HFFc6 (cell line): ENCODE measurements around the gene QRSL1. TPM values are rescaled to one million over a fixed set of nuclear protein-coding genes. Genes with fewer than 3 reads are reported as not detected.
A peak's percentile ranks its signal among the peaks of the same experiment; 100 is the strongest.

Source experiments
- DNase-seq: peaks from one replicate; pipeline ENCODE4 v3.0.0-alpha.2; 2018
- H3K27ac Mint-ChIP-seq: 2 replicates; pipeline ENCODE4 v1.8.0; 2020; ENCODE audit warnings: mild to moderate bottlenecking, mixed read lengths
- H3K27me3 Mint-ChIP-seq: 2 replicates; pipeline ENCODE4 v1.8.0; 2021; ENCODE audit warnings: mild to moderate bottlenecking, moderate library complexity, mixed read lengths; ENCODE audit not compliant: insufficient read depth
- H3K36me3 Mint-ChIP-seq: 2 replicates; pipeline ENCODE4 v1.8.0; 2021; ENCODE audit warnings: low read depth, mixed read lengths
- H3K4me1 Mint-ChIP-seq: 2 replicates; pipeline ENCODE4 v1.8.0; 2020; ENCODE audit warnings: low read depth, mixed read lengths
- H3K4me3 Mint-ChIP-seq: 2 replicates; pipeline ENCODE4 v1.8.0; 2020; ENCODE audit warnings: mild to moderate bottlenecking, moderate library complexity, mixed read lengths
- H3K9me3 Mint-ChIP-seq: 2 replicates; pipeline ENCODE4 v1.8.0; 2020; ENCODE audit warnings: mild to moderate bottlenecking, mixed read lengths
- CTCF ChIP-seq: fragments of 200-600 bp; sonication (generic); IDR thresholded peaks from 2 replicates; pipeline ENCODE4 v1.5.0; 2021; ENCODE audit warnings: antibody characterized with exemption, mild to moderate bottlenecking
- total RNA-seq, 6 experiments: library from RNA; stranded (reverse); fragmentation: NEBNext Ultra II Directional; extraction: Animal tissue kit (Norgen Biotek cat#: 25700); gene quantifications; 2 replicates in 1 of 6; 3 replicates in 5 of 6; pipeline ENCODE4 v1.2.3, GENCODE V29; 2021

QRSL1 gene
- total RNA-seq, 6 experiments from 2014 or later = 8.8 to 12.4 (median 10.1) TPM

- no peak overlapping the region for H3K27ac Mint-ChIP-seq
- H3K36me3 Mint-ChIP-seq = no peaks in the 10 kb centered on the region
- DNase-seq = no peak
- no peaks in the 10 kb centered on the region for H3K9me3 Mint-ChIP-seq
- no peak for TF ChIP-seq CTCF
- H3K4me3 Mint-ChIP-seq = no peak overlapping the region
- no peaks in the 10 kb centered on the region for H3K4me1 Mint-ChIP-seq
- peaks cover 2% of the 10 kb centered on the region; the same call in 1 of the 2 replicates for H3K27me3 Mint-ChIP-seq
Measured at GRCh38 chr6:106674541-106675229, 45.3 kb downstream of the QRSL1 start.

GRCh38 chr6:106677282-106677681 is 47.9 kb downstream of the QRSL1 start:
- H3K9me3 Mint-ChIP-seq = no peaks in the 10 kb centered on the region
- H3K4me1 Mint-ChIP-seq = no peaks in the 10 kb centered on the region
- TF ChIP-seq CTCF = no peak
- no peak for DNase-seq
- no peak overlapping the region for H3K27ac Mint-ChIP-seq
- H3K4me3 Mint-ChIP-seq = no peak overlapping the region
- no peaks in the 10 kb centered on the region for H3K36me3 Mint-ChIP-seq
- no peaks in the 10 kb centered on the region; the same call in 1 of the 2 replicates for H3K27me3 Mint-ChIP-seq

GRCh38 chr6:106684011-106684410 is 54.6 kb downstream of the QRSL1 start:
- no peak overlapping the region for H3K27ac Mint-ChIP-seq
- H3K27me3 Mint-ChIP-seq = peaks cover 5% of the 10 kb centered on the region
- no peaks in the 10 kb centered on the region for H3K9me3 Mint-ChIP-seq
- no peak for TF ChIP-seq CTCF
- H3K4me1 Mint-ChIP-seq = peaks cover 18% of the 10 kb centered on the region
- H3K36me3 Mint-ChIP-seq = no peaks in the 10 kb centered on the region
- no peak for DNase-seq
- no peak overlapping the region for H3K4me3 Mint-ChIP-seq

GRCh38 chr6:106685833-106686232 is 56.5 kb downstream of the QRSL1 start:
- DNase-seq = peak; percentile 6
- no peaks in the 10 kb centered on the region for H3K36me3 Mint-ChIP-seq
- H3K27me3 Mint-ChIP-seq = peaks cover 5% of the 10 kb centered on the region
- no peak for TF ChIP-seq CTCF
- no peaks in the 10 kb centered on the region for H3K9me3 Mint-ChIP-seq
- no peak overlapping the region for H3K27ac Mint-ChIP-seq
- no peak overlapping the region for H3K4me3 Mint-ChIP-seq
- H3K4me1 Mint-ChIP-seq = peaks cover 18% of the 10 kb centered on the region

- no peak; the same call in 1 of the 2 replicates for TF ChIP-seq CTCF
- no peak overlapping the region for H3K4me3 Mint-ChIP-seq
- H3K9me3 Mint-ChIP-seq = no peaks in the 10 kb centered on the region
- H3K36me3 Mint-ChIP-seq = no peaks in the 10 kb centered on the region
- DNase-seq = no peak
- no peak overlapping the region for H3K27ac Mint-ChIP-seq
- H3K27me3 Mint-ChIP-seq = peaks cover 9% of the 10 kb centered on the region
- peaks cover 18% of the 10 kb centered on the region for H3K4me1 Mint-ChIP-seq
Measured at GRCh38 chr6:106688177-106688951, 59.0 kb downstream of the QRSL1 start.
